ENCODE data around the gene VKORC1.

VKORC1 gene

GRCh38 chr16:31043352-31043751, 51.2 kb downstream of the VKORC1 start:
- no peak for TF ChIP-seq CTCF (IDR thresholded peaks at IDR 0.05; ENCODE audit: low read length, missing control alignments)
- DNase-seq (ENCODE audit: low read depth) = no peak
- no peak overlapping the region for H3K4me3 ChIP-seq (replicated peaks; ENCODE audit: low read depth, low read length)

- H3K4me3 ChIP-seq (replicated peaks; ENCODE audit: low read depth, low read length) = no peak overlapping the region
- no peak for TF ChIP-seq CTCF (IDR thresholded peaks at IDR 0.05; ENCODE audit: low read length, missing control alignments)
- DNase-seq (ENCODE audit: low read depth) = no peak
Measured at GRCh38 chr16:31042866-31043265, 51.7 kb downstream of the VKORC1 start.
